HepG2 (cell line): ENCODE data around the gene ARFGEF3. TPM values are rescaled to one million over a fixed set of nuclear protein-coding genes. Genes with fewer than 3 reads are reported as not detected.

ENCODE experiments used
- ATAC-seq: fragments of 200-7000 bp; cut with Tn5 transposase; 3 replicates; pipeline ENCODE4 v1.9.1; 2020; ENCODE audit warnings: mild to moderate bottlenecking, moderate library complexity
- BruUV-seq: library from RNA; stranded (reverse); fragments of 400-500 nt; replicated peaks from 2 replicates; lab custom pipeline; 2021; lab: Mats Ljungman, UMichigan
- CTCF ChIA-PET: fragments of 300-600 bp; formaldehyde crosslinking; extraction: SDS; loops from one replicate; lab custom pipeline; 2021; ENCODE audit warnings: low total read pairs, inconsistent platforms, low intra/inter-chr PET ratio; lab: Yijun Ruan, JAX
- POLR2A ChIA-PET: fragments of 350-600 bp; sonication (Branson Sonifier 250); formaldehyde crosslinking; loops from one replicate; lab custom pipeline; 2020; ENCODE audit warnings: antibody characterized with exemption, inconsistent platforms; lab: Yijun Ruan, JAX
- DNase-seq: peaks from one replicate; pipeline ENCODE4 v3.0.0-alpha.2; 2015; ENCODE audit warnings: low spot score
- FAIRE-seq: peaks from 3 replicates; lab custom pipeline; 2011; peaks lifted over from hg19 to GRCh38; lab: Jason Lieb, UNC
- H2AFZ ChIP-seq: one replicate; pipeline ENCODE4 v1.6.1; 2011; ENCODE audit warnings: low read length, inconsistent platforms
- H3K27ac ChIP-seq: fragments of 300-600 bp; 3 replicates; pipeline ENCODE4 v1.8.0; 2011; ENCODE audit warnings: mixed run types, mild to moderate bottlenecking, mixed read lengths, low read length, inconsistent platforms; ENCODE audit not compliant: insufficient read depth; ENCODE audit errors: extremely low read length
- H3K27me3 ChIP-seq, 2 experiments: fragments of 200-600 bp in 1 of 2; 2 replicates in 1 of 2; 3 replicates in 1 of 2; pipeline versions ENCODE4 v1.6.0 to v1.8.0; 2011; ENCODE audit warnings: low read length in 2 of 2, mild to moderate bottlenecking in 2 of 2, moderate library complexity in 2 of 2, inconsistent platforms in 1 of 2; ENCODE audit not compliant: insufficient read depth in 2 of 2, control insufficient read depth in 1 of 2
- H3K36me3 ChIP-seq, 2 experiments: fragments of 200-600 bp in 1 of 2; replicated peaks in 1 of 2; 2 replicates in 1 of 2; 3 replicates in 1 of 2; pipeline versions ENCODE4 v1.5.1 to v1.8.0; 2011; ENCODE audit warnings: low read length in 2 of 2, inconsistent platforms in 1 of 2; ENCODE audit not compliant: insufficient read depth in 2 of 2, control insufficient read depth in 1 of 2
- H3K4me1 ChIP-seq: 2 replicates; pipeline ENCODE4 v1.5.1; 2012; ENCODE audit warnings: low read length, inconsistent platforms; ENCODE audit not compliant: insufficient read depth
- H3K4me2 ChIP-seq: 2 replicates; pipeline ENCODE4 v1.6.0; 2011; ENCODE audit warnings: low read depth, low read length, inconsistent platforms
- H3K4me3 ChIP-seq, 3 experiments: fragments of 200-600 bp in 1 of 3; sonication (generic), shearing (Covaris generic) in 1 of 3; replicated peaks in 1 of 3; 2 replicates each; pipeline ENCODE4 v1.5.1; 2011 to 2016; ENCODE audit warnings: low read length in 3 of 3, inconsistent platforms in 2 of 3, low read depth in 2 of 3, mild to moderate bottlenecking in 2 of 3, control low read depth in 1 of 3, mixed read lengths in 1 of 3; ENCODE audit not compliant: insufficient read depth in 1 of 3
- H3K79me2 ChIP-seq: one replicate; pipeline ENCODE4 v1.6.1; 2011; ENCODE audit warnings: low read length, inconsistent platforms; ENCODE audit not compliant: insufficient read depth
- H3K9ac ChIP-seq: 2 replicates; pipeline ENCODE4 v1.6.0; 2011; ENCODE audit warnings: mild to moderate bottlenecking, low read depth, low read length, inconsistent platforms; ENCODE audit not compliant: insufficient read depth
- H3K9me3 ChIP-seq: 2 replicates; pipeline ENCODE4 v1.5.1; 2012; ENCODE audit warnings: mild to moderate bottlenecking, low read length
- H4K20me1 ChIP-seq: 2 replicates; pipeline ENCODE4 v1.6.0; 2011; ENCODE audit warnings: inconsistent platforms, mild to moderate bottlenecking, low read length, moderate library complexity; ENCODE audit not compliant: insufficient read depth
- GABPB1 ChIP-seq: IDR thresholded peaks from 2 replicates; pipeline ENCODE4 v1.6.1; 2016; ENCODE audit warnings: mild to moderate bottlenecking, missing genetic modification reagents, moderate library complexity, missing compliant biosample characterization
- HOXA5 ChIP-seq: sonication (generic); formaldehyde crosslinking; IDR thresholded peaks from 2 replicates; pipeline ENCODE4 v1.4.0; 2020; ENCODE audit warnings: missing genetic modification reagents
- MATR3 ChIP-seq: sonication (generic); formaldehyde crosslinking; IDR thresholded peaks from 2 replicates; pipeline ENCODE4 v1.4.0; 2020; ENCODE audit warnings: missing genetic modification reagents
- RFXAP ChIP-seq: sonication (generic); formaldehyde crosslinking; IDR thresholded peaks from 2 replicates; pipeline ENCODE4 v1.4.0; 2020; ENCODE audit warnings: missing genetic modification reagents, borderline replicate concordance
- RXRA ChIP-seq: sonication (generic); formaldehyde crosslinking; IDR thresholded peaks from 2 replicates; pipeline ENCODE4 v1.5.1; 2020; ENCODE audit warnings: missing genetic modification reagents
- SMAD1 ChIP-seq: sonication (generic); formaldehyde crosslinking; IDR thresholded peaks from 2 replicates; pipeline ENCODE4 v1.4.0; 2020; ENCODE audit warnings: missing genetic modification reagents, low read depth, mild to moderate bottlenecking, borderline replicate concordance
- SMARCE1 ChIP-seq: fragments of 450-650 bp; IDR thresholded peaks from 2 replicates; pipeline ENCODE4 v1.6.1; 2017; ENCODE audit warnings: borderline replicate concordance
- SYNCRIP ChIP-seq: fragments of 200-400 bp; formaldehyde crosslinking; IDR thresholded peaks from 2 replicates; pipeline ENCODE4 v1.6.1; 2018; ENCODE audit warnings: mild to moderate bottlenecking, low read depth, low read length; ENCODE audit not compliant: insufficient read depth
- THAP8 ChIP-seq: sonication (generic); formaldehyde crosslinking; IDR thresholded peaks from 2 replicates; pipeline ENCODE4 v1.5.1; 2020; ENCODE audit warnings: missing genetic modification reagents, mild to moderate bottlenecking, borderline replicate concordance
- ZNF205 ChIP-seq: IDR thresholded peaks from 2 replicates; pipeline ENCODE4 v1.6.1; 2018; ENCODE audit warnings: missing biosample characterization, missing genetic modification reagents
- ZNF225 ChIP-seq: sonication (generic); formaldehyde crosslinking; IDR thresholded peaks from 2 replicates; pipeline ENCODE4 v1.4.0; 2020; ENCODE audit warnings: mild to moderate bottlenecking, missing genetic modification reagents
- ZNF263 ChIP-seq: sonication (generic); formaldehyde crosslinking; IDR thresholded peaks from 2 replicates; pipeline ENCODE4 v1.4.0; 2020; ENCODE audit warnings: missing genetic modification reagents
- ZNF430 ChIP-seq: sonication (generic); formaldehyde crosslinking; IDR thresholded peaks from 2 replicates; pipeline ENCODE4 v1.9.0; 2021; ENCODE audit warnings: mild to moderate bottlenecking, missing genetic modification reagents
- ZNF446 ChIP-seq: sonication (generic); formaldehyde crosslinking; IDR thresholded peaks from 2 replicates; pipeline ENCODE4 v1.5.0; 2020; ENCODE audit warnings: mild to moderate bottlenecking, missing genetic modification reagents
- ZNF468 ChIP-seq: sonication (generic); formaldehyde crosslinking; IDR thresholded peaks from 2 replicates; pipeline ENCODE4 v1.8.0; 2022; ENCODE audit warnings: mild to moderate bottlenecking, moderate library complexity, missing genetic modification reagents
- ZNF552 ChIP-seq: sonication (generic); formaldehyde crosslinking; IDR thresholded peaks from 2 replicates; pipeline ENCODE4 v1.9.0; 2022; ENCODE audit warnings: missing genetic modification reagents, mild to moderate bottlenecking, borderline replicate concordance
- WGBS: methylation state at CpG from one replicate; pipeline ENCODE4 v1.1.6; 2017; ENCODE audit warnings: low lambda C conversion rate; 5-methylcytosine and 5-hydroxymethylcytosine counted together
- in situ Hi-C: cut with HindIII; loops from 2 replicates; pipeline ENCODE4 v1.10.0; 2017; ENCODE audit warnings: low pct_unique_long_range_greater_than_20kb; ENCODE audit not compliant: extremely low pct_ligation_motif_present
- intact Hi-C: fragments of 100-400 bp; cut with micrococcal nuclease; formaldehyde crosslinking; loops from one replicate; pipeline ENCODE4 v1.10.0; 2022; ENCODE audit not compliant: unreplicated experiment
- polyA plus RNA-seq, 8 experiments: library from polyadenylated mRNA; depleted of rRNA in 3 of 8; stranded (reverse) in 7 of 8; unstranded in 1 of 8; fragments of >200 nt; fragmentation: Illumina TruSeq in 4 of 8; extraction: Trizol in 4 of 8; gene quantifications; 2 replicates each; pipeline versions ENCODE4 v1.2.1 to v1.2.3, GENCODE V29; 2011 to 2016; ENCODE audit warnings: low read depth in 4 of 8, missing spikeins in 1 of 8, mixed read lengths in 1 of 8; ENCODE audit not compliant: insufficient read depth in 1 of 8
- total RNA-seq, 5 experiments: library from RNA; depleted of rRNA; stranded (reverse); fragments of >200 nt; fragmentation: Illumina TruSeq; extraction: Trizol; gene quantifications; 2 replicates each; pipeline ENCODE4 v1.2.3, GENCODE V29; 2016; ENCODE audit warnings: low read depth in 1 of 5

The ARFGEF3 gene
- total and polyA plus RNA-seq, 2 of the 13 experiments (the other 11 are each of a cell fraction or from before 2014, with no cell fraction given) = 0.60 to 2.6 TPM

- TF ChIP-seq THAP8 (no peak), SMARCE1 (no peak), RXRA (CRISPR knock-in tag) (no peak)
- TF ChIP-seq, all 625 proteins: peak for 0
Measured at GRCh38 chr6:138215093-138215782, 53.5 kb downstream of the ARFGEF3 start (continued).

GRCh38 chr6:138218449-138218848 lies 56.7 kb downstream of the ARFGEF3 start, which contains the start of gene PBOV1:
TSS of gene PBOV1 (minus strand) at chr6:138218491. CDS start at chr6:138218395, 96 bp downstream.
- Histone ChIP-seq H3K4me3 (no peak within 1 kb of the TSS), H3K9ac (no peak within 1 kb of the TSS), H3K27ac (no peak within 1 kb of the TSS), H3K9me3 (no peaks in the 10 kb centered on the region), H2AFZ (no peak within 1 kb of the TSS), H3K4me2 (no peak within 1 kb of the TSS), H3K27me3 (no peaks in the 10 kb centered on the region), H3K4me1 (peaks cover 29% of the 10 kb centered on the region), H3K79me2 (no peaks in the 10 kb centered on the region), H4K20me1 (no peaks in the 10 kb centered on the region), H3K36me3 (no peaks in the 10 kb centered on the region)
- no peak for FAIRE-seq
- in situ Hi-C loops = no loop called here
- no peak for DNase-seq
- no peak for ATAC-seq
- 41% methylated on average over 2 of the region's 2 CpGs for WGBS
- POLR2A ChIA-PET = no interaction called here
- no TSS peak for BruUV-seq
- intact Hi-C loops = no loop called here
- CTCF ChIA-PET = no interaction called here
- TF ChIP-seq SMAD1 (CRISPR knock-in tag) (no peak), ZNF552 (no peak), ZNF263 (CRISPR knock-in tag) (no peak), HOXA5 (CRISPR knock-in tag) (no peak), GABPB1 (no peak), ZNF430 (CRISPR knock-in tag) (no peak), ZNF225 (no peak), SYNCRIP (no peak), ZNF468 (CRISPR knock-in tag) (no peak), MATR3 (CRISPR knock-in tag) (no peak), ZNF205 (no peak), RFXAP (CRISPR knock-in tag) (no peak), ZNF446 (no peak)
